GM21576 (cell line): ENCODE data around the gene CAPN9.

Source experiments
- ATAC-seq: cut with Tn5 transposase; IDR thresholded peaks from one replicate; pipeline ENCODE4 v1.9.1; 2021; ENCODE audit warnings: mild to moderate bottlenecking, moderate library complexity; ENCODE audit not compliant: unreplicated experiment

Gene CAPN9

GRCh38 chr1:230745071-230745470 lies 2.1 kb upstream of the CAPN9 start:
- ATAC-seq: no peak

- ATAC-seq: no peak
These were observed 571 bp upstream of the CAPN9 start for GRCh38 chr1:230746617-230747016.

- ATAC-seq: no peak
These were observed 957 bp downstream of the CAPN9 start for GRCh38 chr1:230747890-230748800.

DNA sequence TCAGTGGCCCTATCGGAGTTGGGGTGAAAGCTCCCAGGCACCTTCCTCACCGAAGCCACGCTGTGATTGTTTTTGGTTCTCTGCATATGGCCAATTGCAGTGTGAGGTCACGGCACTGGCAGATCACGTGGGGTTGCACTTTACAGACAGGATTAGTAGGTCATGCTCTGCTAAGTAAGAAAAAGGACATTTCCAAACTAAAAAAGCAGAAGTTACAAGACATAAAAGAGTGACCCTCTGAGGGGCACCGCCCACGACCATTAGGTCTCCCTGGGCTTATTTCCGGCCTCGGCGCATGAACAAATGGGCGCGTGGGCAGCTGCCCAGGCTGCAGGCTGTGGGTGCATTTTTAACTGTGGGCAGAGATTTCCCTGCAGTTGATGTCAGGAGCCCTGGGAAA lies 2.0 kb downstream of the CAPN9 start:
- ATAC-seq: peak; percentile 71

DNA sequence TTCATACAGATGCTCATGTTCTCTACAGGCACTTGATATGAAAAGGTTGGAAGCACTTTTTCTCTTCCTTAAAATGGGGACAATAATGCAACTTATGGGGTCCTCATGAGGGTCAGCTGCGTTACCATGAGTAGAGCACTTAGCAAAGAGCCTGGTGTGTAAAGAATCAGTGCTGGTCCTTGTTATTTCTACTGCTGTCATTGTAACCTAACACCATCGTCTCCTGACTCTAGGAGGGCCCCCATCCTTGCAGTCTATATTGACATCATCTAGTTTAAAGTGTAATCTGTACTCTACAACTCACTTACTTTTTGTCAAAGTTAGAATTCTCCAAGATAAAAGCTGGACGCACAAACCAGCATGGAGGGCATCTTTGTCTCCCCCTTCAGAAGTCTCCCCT lies 2.4 kb downstream of the CAPN9 start:
- ATAC-seq: no peak

GRCh38 chr1:230750576-230750975 lies 3.4 kb downstream of the CAPN9 start:
- ATAC-seq: no peak

DNA sequence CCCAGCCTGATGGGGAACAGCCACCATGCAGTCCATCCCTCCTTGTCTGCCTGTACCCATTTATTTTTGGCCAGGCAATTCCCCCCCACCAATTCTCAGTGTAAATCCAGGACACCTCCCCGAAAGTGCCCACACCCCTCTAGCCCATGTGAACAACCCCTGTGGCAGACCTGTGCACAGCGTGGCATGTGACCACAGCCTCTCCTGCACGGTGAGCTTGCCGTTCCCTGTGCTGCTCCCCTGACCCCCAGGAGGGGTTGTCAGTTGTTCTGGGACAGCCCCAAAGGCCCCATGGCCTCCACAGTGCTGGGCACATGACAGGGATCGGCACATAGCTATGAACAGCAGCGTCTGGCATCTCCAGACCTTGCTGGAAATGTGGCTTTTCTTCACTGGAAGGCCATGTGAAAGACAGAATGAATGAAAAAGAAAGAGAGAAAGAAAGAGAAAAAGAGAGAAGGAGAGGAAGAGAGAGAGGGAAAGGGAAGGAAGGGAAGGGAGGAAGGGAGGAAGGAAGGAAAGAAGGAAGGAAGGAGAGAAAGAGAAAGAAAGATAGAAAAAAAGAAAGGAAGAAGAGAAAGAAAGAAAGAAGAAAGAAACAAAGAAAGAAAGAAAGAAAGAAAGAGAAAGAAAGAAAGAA lies 3.9 kb downstream of the CAPN9 start:
- no peak for ATAC-seq

DNA sequence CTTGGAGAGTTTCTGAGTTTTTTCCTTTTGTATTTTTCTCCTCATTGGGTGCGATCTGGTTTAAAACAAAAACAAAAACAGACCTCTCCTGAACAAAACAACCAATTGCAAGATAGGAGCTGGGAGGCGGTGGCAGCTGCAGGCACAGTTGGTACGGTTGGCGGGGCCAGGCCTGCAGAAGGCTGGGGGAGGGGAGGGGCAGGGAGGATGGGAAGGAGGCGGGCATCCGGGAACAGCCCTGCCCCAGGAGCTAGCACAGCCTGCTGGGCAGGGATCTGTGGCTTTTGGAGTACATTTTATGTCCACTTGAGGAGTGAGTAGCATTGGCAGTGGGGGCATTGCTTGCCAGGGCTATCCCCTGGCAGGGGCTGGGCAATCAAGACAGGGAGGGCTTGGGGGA lies 5.2 kb downstream of the CAPN9 start:
- ATAC-seq: no peak

GRCh38 chr1:230753191-230753585 lies 6.0 kb downstream of the CAPN9 start:
- ATAC-seq: no peak

DNA sequence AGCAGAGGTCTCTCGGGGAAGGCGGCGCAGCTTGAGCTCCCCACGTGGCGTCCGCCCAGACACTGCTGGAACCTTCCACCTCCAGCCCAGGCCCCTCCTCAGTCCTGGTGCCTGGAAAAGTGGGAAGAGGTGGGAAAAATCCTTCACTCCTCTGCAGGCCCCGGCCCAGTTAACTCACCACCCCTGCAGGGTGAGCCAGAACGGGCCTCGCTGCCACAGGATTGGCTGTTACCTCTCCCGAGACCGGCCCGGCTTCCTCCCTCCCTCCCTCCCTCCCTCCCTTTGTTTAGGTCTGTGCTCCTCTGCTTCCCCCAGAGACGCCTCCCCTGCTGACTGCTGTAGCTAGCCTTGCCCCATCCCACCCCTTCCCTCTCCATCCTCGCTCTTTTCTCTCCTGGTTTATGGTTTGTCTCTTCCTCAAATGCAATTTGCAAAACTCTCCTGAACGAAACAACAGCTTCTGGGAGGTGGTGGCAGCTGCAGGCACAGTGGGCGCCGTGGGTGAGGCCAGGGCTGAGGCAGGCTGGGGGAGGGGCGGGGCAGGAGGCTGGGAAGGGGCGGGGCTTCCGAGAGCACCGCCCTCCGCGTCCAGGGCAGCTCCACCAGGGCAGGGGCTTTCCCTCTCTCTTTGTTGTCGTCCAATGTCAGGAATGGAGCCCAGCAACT lies 6.5 kb downstream of the CAPN9 start:
- no peak for ATAC-seq

DNA sequence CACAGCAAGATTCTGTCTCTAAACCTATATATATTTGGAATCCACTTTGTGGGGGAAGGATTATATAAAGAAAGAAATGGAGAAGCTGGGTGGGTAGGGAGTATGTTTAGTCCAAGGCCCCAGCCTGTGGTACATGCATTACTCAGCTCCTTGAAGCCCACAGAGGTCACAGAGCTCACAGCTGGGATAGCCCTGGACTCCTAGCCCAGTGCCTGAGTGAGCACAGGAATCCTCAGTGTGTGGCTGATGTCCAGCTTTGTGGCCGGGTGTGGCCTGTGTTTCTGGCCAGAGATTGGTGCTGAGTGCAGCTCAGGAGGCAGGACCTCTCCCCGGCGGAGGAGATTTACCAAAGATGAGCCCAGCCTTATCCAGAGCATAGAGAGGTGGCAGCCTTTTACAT lies 7.6 kb downstream of the CAPN9 start:
- no peak for ATAC-seq

- no peak for ATAC-seq
These were observed 10.9 kb downstream of the CAPN9 start for GRCh38 chr1:230757856-230758708.

GRCh38 chr1:230758709-230759368 lies 11.7 kb downstream of the CAPN9 start:
- ATAC-seq: no peak

DNA sequence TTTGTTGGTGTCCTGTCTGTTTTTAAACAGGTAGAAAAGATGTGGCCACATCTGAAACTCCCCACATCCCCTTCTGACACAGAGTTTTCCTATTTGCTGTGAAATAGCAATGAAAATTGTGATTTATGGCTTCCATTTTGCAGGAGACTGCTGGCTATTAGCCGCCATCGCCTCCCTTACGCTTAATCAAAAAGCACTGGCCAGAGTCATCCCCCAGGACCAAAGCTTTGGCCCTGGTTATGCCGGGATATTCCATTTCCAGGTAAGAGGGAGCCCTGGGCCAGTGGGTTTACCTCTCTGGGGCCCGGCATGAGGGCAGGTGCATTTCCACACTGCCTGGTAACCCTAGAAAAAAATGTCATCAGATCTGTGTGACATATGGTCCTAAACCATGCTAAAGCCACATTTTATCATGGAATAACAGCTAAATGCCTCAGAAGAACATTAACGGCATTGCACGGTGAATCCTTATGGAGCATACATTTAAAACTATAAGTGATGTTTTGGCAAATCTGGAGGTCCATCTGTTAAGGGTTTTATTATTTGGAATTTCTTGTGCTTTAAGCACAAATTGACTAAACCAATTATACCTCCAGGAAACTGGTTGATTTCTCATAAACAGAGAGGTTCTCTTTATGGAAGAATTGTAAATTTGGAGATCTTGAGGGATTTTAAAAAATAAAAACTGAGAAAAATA lies 12.3 kb downstream of the CAPN9 start:
- ATAC-seq: no peak

- no peak for ATAC-seq
These were observed 13.2 kb downstream of the CAPN9 start for GRCh38 chr1:230760360-230760827.

GRCh38 chr1:230761443-230762167 lies 14.4 kb downstream of the CAPN9 start:
- ATAC-seq: no peak

DNA sequence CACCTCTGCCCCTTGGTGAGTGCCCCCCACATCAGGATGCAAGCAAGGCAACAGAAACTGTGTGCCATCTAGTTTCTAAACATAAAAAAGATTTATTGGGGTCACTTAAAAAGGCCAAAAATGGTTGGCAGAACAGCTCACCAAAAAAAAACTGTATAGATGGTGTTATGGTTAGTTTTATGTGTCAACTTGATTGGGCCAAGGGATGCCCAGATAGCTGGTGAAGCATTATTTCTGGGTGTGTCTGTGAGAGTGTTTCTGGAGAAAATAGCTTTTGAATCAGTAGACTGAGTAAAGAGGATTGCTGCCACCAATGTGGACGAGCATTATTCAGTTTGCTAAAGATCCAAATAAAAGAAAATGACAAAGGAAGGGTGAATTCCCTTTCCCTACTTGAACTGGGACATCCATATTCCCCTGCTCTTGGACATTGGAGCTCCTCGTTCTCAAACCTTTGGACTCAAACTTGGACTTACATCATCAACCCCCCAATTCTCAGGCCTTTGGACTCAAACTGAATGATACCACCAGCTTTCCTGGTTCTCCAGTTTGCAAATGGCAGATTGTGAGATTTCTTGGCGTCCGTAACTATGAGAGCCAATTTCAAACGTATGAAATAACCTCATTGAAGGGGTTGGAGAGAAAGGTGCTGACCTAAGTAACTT lies 16.9 kb downstream of the CAPN9 start:
- ATAC-seq: no peak

- ATAC-seq: no peak
These were observed 19.1 kb downstream of the CAPN9 start for GRCh38 chr1:230766318-230766717.
